GM19238 (cell line): Measurements from ENCODE around the gene BICD2.

Source experiments
- DNase-seq: peaks from one replicate; pipeline ENCODE4 v3.0.0; 2011; ENCODE audit warnings: low spot score; ENCODE audit not compliant: insufficient read length

Gene BICD2

DNA sequence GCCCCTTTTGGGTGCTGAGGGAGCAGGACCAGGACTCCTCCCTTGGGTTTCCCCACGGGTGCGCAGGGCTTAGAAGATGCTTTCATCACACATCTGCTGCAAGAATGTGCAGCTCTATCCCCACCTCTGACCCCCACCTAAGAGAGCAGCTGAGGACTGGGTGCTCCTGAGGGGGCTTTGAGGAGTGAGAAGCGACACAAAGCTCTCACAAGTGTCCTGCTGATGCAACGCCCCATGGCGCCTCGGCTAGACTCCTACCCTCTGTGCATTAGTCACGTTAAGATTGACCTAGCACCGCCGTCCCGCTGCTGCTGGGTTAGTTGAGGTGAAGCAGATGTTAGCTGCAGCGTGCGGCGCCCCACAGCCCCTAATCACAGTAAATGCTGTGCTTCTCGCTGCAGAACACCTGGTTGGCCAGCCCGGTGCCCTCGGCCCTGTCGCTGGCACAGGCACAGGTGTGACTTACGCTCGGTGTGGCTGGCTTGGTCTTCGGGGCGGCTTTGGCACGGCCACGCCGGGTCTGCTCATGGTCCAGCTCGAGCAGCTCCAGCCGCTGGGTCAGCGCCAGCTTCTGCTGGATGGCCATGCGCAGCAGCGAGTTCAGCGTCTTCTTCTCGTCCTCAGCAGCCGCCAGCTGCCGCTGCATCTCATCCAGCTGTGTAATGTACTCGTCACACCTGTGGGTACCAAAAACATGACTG is 49.7 kb downstream of the BICD2 start:
- DNase-seq, result no peak

- no peak for DNase-seq
Measured at GRCh38 chr9:92714016-92714415, 50.6 kb downstream of the BICD2 start.

DNA sequence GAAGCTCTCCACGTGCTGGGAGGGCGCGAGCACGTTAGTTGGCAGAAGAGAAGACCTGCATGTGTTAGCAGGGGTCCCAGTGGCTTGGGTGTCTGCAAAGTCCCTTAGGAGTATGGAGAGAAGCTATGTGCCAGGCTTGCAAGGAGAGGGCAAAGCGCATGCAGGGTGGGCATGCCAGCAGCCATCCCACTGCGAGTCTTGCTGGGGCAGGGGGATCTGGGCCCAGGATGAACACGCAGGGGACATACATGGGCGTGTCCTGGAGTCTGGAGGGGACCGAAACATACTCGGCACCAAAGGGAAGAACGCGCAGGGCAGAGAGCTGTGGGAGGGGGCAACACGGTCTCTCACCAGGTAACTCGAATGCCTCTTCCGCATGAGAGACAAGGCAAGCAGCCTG is 51.1 kb downstream of the BICD2 start:
- DNase-seq, result no peak

DNA sequence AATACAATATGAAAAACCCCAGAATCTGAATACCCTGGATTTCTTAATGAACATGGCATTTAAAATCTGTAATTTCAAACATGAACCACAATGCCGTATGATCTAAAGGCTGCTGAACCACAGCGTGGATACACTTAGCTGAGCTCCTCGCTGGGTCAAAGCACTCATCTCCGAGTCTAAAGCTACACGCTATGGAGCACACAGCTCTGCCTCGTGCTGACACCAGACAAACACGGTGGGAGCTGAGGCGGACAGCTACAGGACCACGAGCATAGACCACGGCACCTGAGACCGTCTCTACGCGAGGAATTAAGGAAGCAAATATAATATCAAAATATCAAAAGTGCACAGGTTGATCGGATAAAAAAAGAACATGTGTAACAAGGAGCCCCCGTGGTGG is 51.9 kb downstream of the BICD2 start:
- no peak for DNase-seq

DNA sequence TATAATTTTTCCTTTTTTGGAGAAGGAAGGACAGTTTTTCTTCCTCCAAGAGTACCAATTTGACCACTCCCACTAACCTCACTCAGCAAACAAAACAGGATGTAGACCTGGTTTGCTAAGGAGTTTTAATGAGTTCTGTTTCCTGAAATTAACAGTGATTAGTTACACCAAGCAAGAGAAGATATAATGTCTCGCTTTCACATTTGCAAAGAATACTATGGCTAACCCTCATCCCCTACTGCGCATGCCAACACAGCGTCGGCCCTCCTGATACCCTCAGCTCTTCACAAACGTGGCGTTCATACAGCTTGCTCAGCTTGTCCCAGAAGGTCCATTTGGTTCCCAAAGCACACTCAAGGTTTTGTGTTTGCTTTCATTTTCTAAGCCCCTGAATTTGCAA is 52.8 kb downstream of the BICD2 start:
- DNase-seq, result no peak

DNA sequence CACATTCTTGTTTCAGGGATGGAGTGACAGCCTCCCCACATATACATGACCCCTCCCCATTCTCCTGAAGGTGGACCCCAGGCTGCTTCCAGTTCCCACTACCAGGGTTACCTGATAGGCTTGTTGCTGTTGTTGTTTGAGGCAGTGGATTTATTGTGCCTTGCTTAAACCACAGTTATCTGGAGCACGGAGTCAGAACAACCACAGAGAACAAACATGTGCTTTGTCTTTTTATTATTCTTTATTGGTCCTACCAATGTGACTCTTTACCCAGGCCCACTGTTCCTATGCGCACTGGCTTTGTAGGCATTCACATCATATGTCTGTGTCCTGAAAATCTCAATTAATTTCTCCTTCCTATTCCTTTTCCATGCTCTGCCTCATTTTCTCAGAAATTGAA is 53.5 kb downstream of the BICD2 start:
- DNase-seq, result no peak

DNA sequence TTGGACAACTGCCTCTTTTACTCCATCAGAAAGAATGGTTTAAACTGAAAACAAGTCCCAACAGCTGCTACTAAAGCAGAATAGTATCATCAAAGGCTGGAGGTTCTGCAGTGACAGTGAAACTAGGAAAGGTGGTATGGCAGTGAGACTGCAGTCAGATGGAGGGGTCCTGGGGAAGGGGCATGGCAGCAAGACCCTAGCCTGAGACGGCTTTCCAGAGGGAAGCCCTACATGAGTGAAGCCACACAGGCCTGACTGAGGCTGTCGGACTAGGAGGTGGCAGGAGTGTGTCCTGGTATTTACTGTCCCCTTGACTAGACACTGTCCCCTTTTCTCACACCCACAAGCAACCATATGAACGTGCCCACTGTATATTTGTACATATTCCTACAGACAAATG is 54.3 kb downstream of the BICD2 start:
- no peak for DNase-seq

- no peak for DNase-seq
Measured at GRCh38 chr9:92709954-92710353, 54.7 kb downstream of the BICD2 start.

DNA sequence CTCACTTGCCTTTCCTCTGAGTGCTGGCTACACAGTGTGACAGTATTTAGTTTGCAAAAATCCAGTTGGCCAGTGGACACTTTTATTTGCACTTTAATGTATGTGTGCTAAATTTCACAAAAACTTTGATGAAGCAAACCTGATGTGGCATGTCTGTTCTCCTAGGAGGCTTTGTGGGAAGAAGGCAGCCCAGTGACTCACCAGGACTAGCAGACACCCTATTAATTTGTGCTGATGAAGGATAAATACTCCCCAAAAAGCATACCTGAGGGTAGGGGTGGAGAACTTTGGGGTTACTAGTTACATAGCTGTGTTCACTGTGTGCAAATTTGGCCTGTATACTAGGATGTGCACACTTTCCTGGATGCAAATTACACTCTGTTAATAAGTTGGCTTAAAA is 55.4 kb downstream of the BICD2 start:
- no peak for DNase-seq

- DNase-seq, result no peak
Measured at GRCh38 chr9:92707530-92707929, 57.1 kb downstream of the BICD2 start.

- DNase-seq, result no peak
Measured at GRCh38 chr9:92706218-92706940, 58.3 kb downstream of the BICD2 start.

DNA sequence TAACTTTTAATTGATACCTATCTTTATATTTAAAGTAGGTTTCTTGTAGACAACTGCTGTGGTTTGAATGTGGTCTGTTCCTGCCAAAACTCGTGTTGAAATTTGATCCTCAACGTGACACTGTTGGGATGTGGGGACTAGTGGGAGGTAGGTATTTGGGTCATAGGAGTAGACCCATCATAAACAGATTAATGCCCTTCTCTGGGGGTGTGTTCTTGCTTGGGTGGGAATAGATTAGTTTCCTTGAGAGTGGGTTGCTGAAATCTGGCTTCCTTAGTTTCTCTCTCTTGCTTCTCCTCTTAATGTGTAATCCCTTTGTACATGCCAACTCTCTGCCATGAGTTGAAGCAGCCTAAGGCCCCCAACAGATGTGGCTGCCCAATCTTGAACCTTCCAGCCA is 60.1 kb downstream of the BICD2 start:
- no peak for DNase-seq

GRCh38 chr9:92696619-92697018 is 68.0 kb downstream of the BICD2 start:
- no peak for DNase-seq

- no peak for DNase-seq
Measured at GRCh38 chr9:92686954-92687353, 77.7 kb downstream of the BICD2 start.

- DNase-seq, result no peak
Measured at GRCh38 chr9:92685022-92685421, 79.6 kb downstream of the BICD2 start.

DNA sequence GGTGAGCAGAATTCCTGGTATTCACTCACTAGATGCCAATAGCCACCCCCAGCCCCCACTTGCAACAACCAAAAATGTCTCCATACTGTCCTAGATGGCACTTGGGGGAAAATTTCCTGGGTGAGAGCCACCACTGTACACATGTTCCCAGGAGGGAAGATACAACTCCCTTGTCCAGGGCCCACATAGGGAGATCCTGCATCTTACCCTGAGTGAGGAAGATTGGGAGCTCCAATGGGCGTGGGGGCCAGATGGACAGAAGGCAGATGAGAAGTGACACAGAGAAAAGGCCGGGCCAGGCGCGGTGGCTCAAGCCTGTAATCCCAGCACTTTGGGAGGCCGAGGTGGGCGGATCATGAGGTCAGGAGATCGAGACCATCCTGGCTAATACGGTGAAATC is 82.4 kb downstream of the BICD2 start:
- DNase-seq, result no peak

- no peak for DNase-seq
Measured at GRCh38 chr9:92680166-92681119, 84.2 kb downstream of the BICD2 start.

DNA sequence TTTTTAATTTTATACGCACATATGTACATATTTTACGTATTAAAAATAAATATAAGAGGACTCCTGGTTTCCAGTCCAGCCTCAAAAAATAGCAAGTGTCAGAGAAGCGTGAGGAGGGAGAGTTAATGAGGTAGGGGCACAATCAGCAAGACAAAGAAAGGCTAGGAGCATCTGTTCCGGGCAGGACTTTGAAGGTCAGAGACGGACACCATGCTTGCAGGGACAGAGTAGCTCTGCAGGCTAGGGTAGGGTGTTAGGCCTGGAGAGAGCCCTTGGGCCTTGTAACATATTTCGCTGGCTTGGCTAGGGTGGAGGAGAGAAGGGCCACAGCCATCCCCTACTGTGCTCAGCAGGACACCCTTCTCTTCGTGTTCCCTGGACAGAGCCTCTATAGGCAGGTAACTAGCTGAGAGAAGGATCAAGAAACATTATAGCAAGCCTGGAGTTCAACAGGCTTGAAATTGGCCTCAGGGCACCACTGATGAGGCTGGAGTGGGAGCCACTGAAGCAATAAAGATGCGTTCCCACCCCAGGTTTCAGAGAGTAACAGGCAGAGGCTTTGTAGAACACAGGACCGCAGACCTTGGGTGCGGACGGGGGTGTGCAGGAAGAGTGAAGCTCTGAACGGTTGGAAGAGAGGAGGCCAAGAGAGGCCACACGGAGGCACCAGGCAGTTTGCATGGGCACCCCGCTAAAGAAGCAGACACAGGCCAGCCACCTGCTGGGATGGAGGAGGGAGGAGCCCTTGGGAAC is 85.0 kb downstream of the BICD2 start:
- DNase-seq, result no peak

DNA sequence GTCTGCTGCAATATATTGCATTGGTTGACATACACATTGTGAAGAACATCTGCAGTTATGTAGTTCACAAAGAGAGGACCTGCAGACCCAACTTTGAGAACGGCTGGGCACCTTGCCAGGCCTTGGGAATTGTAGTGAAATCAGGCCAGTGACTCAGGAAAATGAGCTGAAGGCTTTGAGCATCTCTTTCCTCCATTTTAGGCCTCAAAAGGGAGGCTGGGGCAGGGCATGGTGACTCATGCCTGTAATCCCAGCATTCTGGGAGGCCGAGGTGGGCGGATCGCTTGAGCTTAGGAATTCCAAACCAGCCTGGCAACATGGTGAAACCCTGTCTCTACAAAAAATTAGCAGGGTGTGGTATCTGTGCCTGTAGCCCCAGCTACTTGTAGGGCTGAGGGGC is 93.3 kb downstream of the BICD2 start:
- no peak for DNase-seq

GRCh38 chr9:92669890-92670708 is 94.5 kb downstream of the BICD2 start, which contains the start of gene IPPK:
Gene IPPK (minus strand): TSS chr9:92670131. CDS start chr9:92669988, 143 bp downstream.
- DNase-seq, result peak; percentile 99
